ENCODE measurements around the gene ZDHHC5.
"Not testable (repeated sequence)": the region's sequence is repeated elsewhere in the genome, so short reads cannot be mapped to it uniquely, and the experiment has no call there.

The ZDHHC5 gene

GRCh38 chr11:57644748-57645688, 22.9 kb upstream of the ZDHHC5 start:
- peak; percentile 75 for DNase-seq (ENCODE audit: low read depth)

DNA sequence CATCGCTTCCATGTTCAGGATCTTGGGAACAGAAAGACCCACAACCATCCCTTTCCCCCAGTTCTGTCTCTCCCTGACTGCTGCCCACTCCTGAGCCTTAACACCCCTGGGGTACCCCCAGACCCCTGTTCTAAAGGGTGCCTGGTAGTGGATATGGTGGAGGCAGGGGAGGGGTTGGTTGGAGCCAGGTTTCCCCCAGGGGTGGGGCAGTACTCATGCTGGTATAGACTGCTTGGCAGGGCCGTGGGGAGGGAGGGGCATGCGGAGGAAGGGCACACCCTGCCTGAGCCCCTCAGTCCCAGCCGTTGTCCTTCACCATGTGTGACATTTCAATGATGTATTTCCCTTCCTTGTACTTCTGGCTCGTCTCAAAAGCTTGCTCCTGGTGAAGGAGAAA, 22.2 kb upstream of the ZDHHC5 start:
- no peak for DNase-seq (ENCODE audit: low read depth)

DNA sequence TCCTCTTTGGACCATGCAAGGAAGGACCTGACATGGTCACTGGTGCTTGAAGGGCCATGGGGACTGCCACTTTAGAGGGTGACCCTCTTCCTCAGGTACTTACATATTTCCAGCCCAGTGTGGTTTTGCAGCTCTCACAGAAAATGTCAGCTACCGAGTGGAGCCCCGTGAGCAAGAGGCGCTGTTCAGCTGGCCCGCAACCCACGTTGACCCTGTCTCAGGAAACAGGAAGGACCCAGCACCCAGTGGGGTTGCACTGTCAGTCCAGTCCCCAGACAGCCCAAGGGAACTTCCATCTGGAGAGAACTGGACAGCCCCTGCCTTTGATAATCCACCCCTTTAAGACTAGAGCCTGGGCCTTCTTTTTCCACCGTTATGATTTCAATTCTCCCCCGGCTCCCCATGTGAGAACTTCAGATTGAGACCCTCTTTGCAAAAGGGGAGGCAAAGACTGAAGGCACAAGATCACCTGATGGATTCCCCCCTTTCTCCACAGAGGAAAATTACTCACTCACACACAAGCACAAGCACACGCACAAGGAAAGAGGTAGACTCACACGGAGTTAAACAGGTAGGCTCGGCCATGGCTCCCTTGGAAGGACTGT, 21.6 kb upstream of the ZDHHC5 start:
- DNase-seq (ENCODE audit: low read depth), result no peak

- DNase-seq (ENCODE audit: low read depth), result no peak
Measured at GRCh38 chr11:57646799-57647303, 21.1 kb upstream of the ZDHHC5 start.

DNA sequence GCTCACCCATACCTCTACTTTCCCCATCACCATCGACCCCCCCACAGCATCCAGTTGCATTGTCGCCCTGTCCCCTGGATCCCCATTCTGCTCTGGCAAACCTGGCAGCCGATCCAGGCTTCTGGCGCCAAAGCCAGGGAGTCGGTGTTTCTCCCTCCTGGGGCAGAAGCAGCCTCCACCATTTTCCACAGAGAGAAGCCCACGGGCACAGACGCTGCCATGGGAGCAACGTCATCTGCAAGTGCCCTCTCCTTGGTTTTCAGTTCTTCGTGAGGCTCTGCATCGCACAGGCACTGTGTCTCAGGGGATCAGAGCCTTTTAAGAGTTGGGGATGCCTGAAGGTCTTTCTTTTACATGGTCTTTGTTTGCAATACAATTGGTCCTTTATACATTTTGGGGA, 20.5 kb upstream of the ZDHHC5 start:
- DNase-seq (ENCODE audit: low read depth), result no peak

GRCh38 chr11:57647960-57648800, 19.7 kb upstream of the ZDHHC5 start:
- DNase-seq (ENCODE audit: low read depth), result no peak

DNA sequence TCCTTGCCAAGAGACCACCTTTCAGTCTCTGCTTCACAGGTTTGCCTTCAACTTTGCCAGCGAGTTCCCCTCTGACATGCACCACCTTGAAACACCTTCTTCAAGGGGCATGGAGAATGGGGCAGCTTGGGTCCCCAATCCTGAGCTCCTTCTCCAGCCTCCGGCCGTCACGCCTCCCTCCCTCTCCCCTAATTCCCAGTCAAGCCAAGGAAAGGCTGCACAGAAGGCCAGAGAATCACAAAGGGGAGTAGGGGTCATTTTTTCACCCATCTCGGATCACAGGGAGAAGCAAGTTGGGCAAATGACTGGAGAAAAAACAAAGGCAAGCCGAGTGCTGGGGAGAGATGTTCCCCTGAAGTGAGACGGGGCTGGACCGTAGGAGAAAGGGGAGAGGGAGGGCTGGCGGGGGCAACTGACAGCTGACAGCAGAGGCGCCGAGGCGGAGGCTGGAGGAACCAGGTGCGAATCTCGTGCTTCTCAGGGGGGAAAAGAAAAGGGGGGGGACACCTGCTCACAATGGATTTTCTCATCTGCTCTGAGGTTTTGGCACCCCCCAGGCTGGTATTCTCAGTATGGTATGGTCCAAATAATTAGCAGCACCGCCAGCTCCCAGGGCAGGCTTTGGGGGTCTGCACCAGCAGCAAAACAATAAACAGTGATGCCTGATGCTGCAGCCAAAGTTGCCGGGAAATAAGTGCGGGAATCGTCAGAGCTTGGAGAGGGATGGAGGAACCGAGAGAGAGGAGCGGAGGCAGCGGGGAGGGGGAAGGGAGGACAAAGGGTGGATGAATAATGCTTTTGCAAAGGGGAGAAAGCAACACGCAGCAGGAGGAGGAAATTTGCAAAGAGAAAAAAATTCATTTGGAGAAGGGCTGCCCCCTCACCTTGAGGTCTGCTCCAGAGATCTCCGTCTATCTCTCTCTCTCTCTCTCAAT, 18.8 kb upstream of the ZDHHC5 start:
- no peak for DNase-seq (ENCODE audit: low read depth)

DNA sequence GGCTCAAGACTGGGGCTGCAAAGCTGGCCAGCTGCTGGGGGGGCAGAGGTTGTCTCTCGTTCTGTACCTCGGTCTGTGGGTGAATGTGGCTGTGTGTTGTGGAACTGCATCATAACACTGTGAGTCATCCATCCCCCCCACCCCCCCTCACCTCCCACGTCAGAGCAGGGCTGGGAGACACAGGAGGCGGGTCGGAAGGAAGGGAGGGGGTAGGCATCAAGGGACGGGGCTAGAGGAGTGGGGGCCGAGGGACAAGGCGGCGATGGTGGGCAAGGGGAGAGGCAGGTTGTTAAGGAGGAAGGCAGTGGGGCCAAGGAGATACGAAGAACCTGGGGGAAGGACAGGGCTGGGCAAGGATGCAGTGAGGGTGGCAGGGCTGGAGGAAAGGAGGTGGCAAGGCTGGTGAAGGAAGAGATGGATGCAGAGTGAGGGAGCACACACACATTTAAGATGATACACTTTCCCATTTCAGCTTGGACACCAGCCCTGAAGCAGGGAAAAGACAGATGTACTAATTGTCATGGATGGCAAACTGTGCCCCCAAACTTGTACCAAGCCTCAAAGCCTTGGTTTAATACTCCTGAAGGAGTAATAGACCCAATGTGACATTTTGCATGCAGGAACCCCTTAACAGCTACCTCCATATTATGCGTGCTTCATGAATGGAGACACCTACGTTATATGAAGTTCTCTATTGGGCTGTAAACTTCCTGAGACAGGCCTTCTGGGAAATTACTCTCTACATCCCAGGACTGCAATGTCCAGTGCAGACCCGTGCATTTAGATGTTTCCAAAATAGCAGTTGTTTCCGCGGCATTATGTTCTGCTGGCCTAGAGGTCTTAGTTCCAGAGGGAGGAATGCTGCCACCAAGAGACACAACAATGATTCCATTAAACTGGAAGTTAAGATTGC, 17.8 kb upstream of the ZDHHC5 start, which contains the start of gene YPEL4:
Gene YPEL4 (minus strand): TSS at position 87 of the 913 bp plus-strand sequence. CDS start 2,805 bp downstream, outside the sequence.
- peak; percentile 54 for DNase-seq (ENCODE audit: low read depth)

DNA sequence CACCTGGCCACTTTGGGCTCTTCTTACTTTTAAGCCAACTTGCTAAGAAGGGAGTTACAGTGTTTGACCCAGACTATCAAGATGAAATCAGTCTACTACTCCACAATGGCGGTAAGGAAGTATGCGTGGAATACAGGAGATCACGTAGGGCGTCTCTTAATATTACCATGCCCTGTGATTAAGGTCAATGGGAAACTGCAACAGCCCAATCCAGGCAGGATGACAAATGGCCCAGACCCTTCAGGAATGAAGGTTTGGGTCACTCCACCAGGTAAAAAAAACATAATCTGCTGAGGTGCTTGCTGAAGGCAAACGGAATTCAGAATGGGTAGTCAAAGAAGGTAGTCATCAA, 17.2 kb upstream of the ZDHHC5 start:
- DNase-seq (ENCODE audit: low read depth), result no peak

GRCh38 chr11:57651408-57651807, 16.5 kb upstream of the ZDHHC5 start:
- no peak for DNase-seq (ENCODE audit: low read depth)

- DNase-seq (ENCODE audit: low read depth), result not testable (repeated sequence)
Measured at GRCh38 chr11:57652230-57652629, 15.7 kb upstream of the ZDHHC5 start.

DNA sequence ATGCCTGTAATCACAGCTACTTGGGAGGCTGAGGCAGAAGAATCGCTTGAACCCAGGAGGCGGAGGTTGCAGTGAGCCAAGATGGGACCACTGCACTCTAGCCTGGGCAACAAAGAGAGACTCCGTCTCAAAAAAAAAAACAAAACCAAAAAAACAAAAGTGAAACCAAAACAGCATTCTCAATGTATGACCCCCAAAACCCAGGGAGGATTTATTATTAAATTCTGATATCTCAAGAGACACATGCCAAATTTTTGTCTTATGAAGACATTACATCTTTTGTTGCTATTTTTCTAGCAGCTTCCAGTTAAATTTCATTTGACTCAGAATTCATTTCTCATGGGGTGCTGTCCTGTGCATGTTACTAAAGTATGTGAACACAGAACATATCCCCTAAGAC, 15.3 kb upstream of the ZDHHC5 start:
- DNase-seq (ENCODE audit: low read depth), result no peak

GRCh38 chr11:57653163-57653562, 14.8 kb upstream of the ZDHHC5 start:
- no peak for DNase-seq (ENCODE audit: low read depth)

DNA sequence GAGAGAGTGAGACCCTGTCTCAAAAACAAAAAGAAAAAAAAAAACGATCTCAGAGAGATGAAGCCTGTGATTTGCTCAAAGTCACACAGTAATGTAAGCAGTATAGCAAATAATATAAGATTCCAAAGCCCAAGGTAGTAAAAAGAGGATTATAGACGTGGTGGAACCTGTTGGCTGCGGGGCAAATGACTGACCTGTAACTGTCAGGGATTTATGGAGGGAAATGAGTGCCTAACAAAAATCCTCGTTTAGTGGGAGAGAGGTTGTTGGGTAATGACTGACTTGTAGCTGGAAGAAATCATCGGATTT, 11.1 kb upstream of the ZDHHC5 start:
- DNase-seq (ENCODE audit: low read depth), result no peak

DNA sequence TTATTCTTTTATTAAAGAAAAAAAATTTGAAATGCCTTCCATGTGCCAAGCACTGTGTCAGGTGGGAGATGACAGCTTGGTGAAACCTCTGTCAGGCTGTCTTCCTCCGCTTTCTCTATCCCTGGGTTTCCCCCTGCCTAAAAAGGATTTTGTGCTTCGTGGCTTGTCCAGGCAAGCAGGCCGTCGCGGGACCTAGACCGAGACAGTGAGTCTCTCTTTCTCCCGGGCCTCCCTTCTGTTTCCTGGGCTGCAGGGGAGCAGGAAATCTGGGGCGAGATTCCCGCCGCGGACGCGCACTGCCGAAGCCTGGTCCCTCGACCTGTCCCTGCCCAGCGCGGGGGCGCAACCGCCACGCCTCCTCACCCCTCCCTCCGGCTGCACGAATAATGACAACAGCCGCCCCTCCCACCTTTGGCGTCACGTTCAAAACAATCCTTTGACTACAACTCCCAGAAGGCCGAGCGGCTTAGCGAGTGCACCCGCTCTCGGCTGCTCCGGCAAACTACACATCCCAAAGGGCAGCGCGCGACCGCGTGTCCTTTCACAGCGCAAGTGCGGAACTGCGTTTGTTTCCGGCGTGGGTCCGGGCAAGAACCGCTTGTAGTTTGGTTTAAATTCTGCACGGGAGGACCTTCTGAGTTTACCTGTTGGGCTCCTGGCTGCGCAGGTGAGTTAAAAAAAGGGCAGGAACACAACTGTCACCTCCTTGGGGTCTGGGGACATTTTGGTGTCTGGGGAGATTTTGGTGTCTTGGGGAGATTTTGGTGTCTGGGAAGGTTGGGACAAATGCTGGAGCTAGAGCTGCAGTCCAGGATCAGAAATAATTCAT, 10.5 kb upstream of the ZDHHC5 start, which contains the start of gene CLP1:
Gene CLP1 (plus strand): TSS at position 569 of the 829 bp plus-strand sequence. CDS start 1,715 bp downstream, outside the sequence.
- DNase-seq (ENCODE audit: low read depth), result peak; percentile 99

DNA sequence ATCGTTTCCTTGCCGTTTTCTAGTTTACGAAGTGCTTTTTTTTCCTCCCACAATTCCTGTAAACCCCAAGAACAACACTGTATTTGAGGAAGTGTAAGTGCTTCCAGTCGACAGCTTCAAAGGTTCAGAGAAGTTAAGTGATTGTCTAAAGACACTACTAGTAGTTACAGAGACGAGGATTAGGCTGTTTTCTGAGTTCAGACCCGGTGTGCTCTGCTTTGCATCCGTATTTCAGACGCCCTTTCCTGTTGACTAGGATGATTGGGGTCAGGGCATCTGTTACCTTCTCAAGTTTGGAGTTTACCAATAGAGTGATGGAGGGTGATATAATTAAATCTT, 9.9 kb upstream of the ZDHHC5 start:
- no peak for DNase-seq (ENCODE audit: low read depth)

GRCh38 chr11:57659669-57660068, 8.2 kb upstream of the ZDHHC5 start:
- DNase-seq (ENCODE audit: low read depth), result no peak

DNA sequence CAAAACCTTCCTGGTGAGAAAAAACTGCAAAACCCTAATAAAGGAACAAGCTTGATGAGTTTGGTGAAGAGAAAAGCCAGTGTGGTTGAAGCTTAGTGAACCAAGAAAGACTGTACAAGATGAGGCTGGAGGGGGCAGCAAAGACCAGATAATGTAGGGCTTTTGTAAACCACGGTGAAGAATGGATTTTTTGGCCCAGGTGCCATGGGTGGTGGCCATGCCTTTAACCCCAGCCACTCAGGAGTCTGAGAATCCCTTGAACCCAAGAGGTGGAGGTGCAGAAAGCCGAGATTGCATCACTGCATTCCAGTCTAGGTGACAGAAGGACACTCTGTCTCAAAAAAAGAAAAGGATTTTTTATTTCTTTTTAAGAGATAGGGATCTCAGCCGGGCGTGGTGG, 5.0 kb upstream of the ZDHHC5 start:
- no peak for DNase-seq (ENCODE audit: low read depth)

DNA sequence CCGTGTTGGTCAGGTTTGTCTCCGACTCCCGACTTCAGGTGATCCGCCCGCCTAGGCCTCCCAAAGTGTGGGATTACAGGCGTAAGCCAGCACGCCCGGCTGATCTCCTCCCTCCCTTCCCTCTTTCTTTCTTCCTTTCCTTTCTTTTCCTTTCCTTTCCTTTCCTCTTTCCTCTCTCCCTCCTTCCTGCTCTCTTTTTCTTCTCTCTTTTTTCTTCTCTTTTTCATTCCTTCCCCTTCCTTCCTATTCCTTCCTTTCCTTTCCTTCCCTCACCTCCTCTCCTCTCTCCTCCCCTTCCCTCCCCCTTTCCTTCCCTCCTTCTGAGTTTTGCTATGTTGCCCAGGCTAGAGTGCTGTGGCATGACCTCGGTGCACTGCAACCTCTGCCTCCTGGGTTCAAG, 3.9 kb upstream of the ZDHHC5 start:
- no peak for DNase-seq (ENCODE audit: low read depth)
